Stomach (tissue), 4 donors: ENCODE data around the gene SMAP2.

Experiments
- CTCF ChIP-seq, 7 experiments: fragments of 450-650 bp in 4 of 7; fragments of 200-600 bp in 3 of 7; sonication (generic) in 3 of 7; IDR thresholded peaks; one replicate each; pipeline ENCODE4 v1.5.1; 2016 to 2019; ENCODE audit warnings: antibody characterized with exemption in 7 of 7, control low read depth in 2 of 7, mild to moderate bottlenecking in 1 of 7
- EP300 ChIP-seq: sonication (generic); formaldehyde crosslinking; IDR thresholded peaks from one replicate; pipeline ENCODE4 v1.6.1; 2017; ENCODE audit warnings: antibody characterized with exemption
- POLR2A ChIP-seq, 4 donors: fragments of 450-650 bp; IDR thresholded peaks; one replicate each; pipeline ENCODE4 v1.6.1; 2016; ENCODE audit warnings: antibody characterized with exemption in 4 of 4, control low read depth in 2 of 4, mild to moderate bottlenecking in 1 of 4, moderate library complexity in 1 of 4
- POLR2AphosphoS5 ChIP-seq, 3 donors: sonication (generic); formaldehyde crosslinking; IDR thresholded peaks; one replicate each; pipeline ENCODE4 v1.6.1; 2016; ENCODE audit warnings: antibody characterized with exemption in 3 of 3

GRCh38 chr1:40339420-40340323 is 33.9 kb upstream of the SMAP2 start:
- TF ChIP-seq CTCF (IDR thresholded peaks at IDR 0.05) = no peak
- no peak for TF ChIP-seq POLR2AphosphoS5 (IDR thresholded peaks at IDR 0.05)
- no peak for TF ChIP-seq POLR2A (IDR thresholded peaks at IDR 0.05)
- TF ChIP-seq EP300 = no peak
